ENCODE results near the gene THADA.

Gene THADA

DNA sequence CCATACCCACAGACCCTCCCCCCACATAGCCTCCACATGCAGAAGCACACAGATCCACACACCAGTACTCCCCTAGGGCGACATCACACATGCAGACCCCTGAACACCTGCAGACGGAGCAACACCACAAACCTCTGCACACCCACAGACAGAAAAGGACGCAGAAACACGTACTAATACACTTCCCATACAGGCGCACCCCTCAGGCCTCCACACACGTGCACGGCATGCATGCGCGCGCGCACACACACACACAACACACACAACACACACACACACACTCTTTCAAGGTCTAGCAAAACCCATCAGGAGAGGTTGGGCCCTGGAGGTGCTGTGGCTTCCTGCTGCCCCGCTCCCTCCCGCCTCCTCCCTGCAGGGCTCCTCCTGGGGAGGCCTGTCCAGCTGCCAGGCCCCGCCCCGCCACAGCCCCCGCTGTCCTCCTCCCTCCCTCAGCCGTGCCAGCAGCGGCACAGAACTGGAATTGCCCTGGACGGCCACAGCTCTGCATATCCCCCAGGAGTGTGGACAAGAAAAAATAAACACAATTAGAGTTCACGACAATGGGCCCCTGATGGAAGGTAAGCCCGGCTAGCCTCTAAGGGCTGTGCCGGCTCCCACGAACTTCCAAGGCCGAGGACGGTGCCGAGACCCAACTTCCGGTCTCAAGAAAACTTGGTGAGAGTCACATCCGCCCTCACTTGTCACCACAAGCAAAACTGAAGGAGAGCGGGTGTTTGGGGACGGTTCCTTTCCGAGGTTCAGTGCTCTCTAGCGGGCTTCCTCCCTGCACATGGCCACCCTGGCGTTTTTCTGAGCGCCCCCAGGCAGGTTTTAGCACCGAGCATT lies 376.2 kb downstream of the THADA start:
- DNase-seq = peak; percentile 84 to 87

DNA sequence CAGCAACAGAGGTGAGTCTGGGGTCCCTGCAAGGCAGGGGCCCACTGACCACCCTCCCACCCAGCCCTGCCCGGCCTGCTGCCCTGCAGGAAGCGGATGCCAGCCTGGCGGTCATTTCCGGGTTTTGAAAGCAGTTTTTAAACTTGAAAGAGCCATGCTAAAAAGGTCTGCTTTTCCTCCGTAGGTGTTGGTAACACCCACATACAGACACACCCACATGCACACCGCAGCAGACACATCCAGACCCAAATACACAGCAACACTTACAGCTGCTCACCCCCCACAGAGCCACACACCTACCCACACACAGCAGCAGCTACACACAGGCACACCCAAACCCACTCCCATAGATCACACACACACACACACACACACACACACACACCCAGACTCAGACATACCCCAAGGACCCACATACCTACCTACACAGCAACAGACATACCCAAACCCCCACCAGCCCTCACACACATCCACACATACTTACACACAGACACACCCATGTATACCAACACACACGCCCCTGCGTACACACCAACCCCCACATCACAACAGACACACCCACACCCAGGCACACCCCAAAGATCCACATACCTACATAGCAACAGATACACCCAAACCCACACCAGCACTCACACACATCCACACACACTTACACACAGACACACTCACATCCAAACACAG lies 377.0 kb downstream of the THADA start:
- peak; percentile 91 to 92 for DNase-seq

DNA sequence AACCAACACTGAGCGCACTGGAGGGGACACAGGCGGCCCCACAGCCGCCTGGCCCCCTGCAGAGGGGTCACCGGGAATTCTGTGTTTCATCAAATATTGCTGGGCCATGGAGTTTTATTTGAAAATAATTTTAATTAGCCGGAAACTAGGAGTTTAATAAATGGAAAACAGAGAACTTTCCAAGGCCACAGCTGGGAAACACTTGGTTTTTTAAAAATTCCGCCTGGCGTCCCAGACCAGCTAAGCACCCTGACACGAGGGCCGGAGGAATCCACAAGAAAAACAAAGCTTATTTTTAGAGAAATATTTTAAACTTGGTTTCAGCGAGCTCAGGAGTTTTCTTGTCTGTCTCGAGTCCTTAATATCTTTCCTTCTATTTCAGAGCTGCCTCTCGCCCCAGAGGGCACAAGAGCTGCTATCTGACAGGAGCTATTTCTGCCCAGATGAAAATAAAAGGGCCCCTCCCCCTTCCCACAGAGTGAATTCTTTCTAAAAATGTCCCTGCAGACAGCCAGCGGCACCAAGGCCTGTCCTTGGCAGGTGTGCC lies 377.6 kb downstream of the THADA start:
- DNase-seq = no peak

DNA sequence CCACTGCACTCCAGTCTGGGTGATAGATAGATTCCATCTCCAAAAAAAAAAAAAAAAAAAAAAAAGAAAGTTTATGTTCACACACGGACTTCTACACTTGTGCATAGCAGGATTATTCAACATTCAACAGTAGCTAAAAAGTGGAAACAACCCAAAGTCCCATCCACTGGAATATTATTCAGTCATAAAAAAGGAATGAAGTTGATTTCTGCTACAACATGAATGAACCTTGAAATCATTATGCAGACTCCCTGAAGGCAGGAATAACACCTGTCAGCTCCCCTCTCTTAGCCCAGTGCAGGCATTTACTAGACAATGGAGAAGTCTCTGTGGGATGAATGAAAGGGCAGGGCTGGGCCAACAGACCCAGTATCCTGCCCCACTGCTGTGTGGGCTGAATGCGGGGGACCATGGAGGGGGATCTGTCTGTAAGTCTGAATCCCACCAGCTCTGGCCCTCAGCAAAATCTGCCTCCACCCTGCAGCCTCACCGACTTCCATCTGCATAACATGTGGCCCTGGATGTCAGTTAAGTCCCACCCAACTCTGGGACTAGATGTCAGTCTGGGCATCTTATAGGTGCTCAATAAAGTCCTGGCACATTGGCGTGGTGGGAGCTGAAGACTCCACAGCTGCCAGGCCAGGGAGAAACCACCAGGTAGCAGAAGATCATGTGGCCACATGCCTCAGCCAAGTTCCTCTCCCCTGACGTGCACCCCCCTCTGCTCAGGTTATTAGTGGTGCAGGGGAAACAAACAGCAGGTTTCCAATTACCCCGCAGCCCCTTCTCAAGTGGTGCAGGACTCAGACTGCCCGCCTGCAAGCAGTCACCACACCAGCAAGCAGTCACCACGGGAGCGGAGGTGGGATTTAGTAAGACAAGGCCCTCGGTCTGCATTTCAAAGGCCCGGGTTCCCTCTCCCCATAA lies 378.3 kb downstream of the THADA start:
- no peak for DNase-seq

DNA sequence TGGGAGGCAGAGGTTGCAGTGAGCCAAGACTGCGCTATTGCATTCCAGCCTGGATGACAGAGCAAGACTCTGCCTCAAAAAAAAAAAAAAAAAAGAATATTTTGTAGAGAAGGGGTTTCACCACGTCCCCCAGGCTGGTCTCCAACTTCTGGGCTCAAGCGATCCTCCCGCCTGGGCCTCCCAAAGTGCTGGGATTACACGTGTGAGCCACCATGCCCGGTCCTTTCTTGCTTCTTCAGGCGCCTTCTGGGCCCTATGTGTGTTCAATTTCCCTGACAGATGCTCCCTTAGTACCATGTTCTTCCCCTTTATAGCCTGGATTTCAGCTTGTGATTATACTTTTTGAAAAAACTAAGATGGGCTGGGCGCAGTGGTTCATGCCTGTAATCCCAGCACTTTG lies 379.2 kb downstream of the THADA start:
- DNase-seq = no peak

DNA sequence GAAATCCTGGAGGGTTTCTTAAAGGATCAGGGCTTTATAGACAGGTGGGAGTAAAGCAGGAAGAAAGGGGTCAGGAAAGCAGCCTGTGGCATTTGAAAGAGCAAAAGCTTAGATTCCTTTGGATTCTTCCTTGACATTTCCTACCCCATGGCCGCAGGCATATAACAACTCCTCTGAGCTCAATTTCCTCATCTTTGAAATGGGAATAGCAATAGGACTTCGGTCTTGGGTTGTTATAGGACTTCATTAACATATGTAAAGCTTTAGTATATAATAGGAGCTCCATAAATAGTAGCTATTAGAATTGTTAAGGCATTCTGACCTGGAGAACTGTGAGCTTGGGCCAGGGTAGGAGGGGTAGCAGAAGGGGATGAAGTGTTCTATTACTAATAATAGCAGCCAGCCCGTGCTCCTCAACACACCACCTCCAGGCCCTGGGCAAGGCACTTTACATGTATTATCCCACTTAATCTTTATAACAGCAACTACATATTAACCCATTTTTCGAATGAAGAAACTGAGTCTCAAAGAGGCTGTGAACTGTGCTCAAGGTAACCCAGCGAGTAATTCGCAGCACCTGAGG lies 380.1 kb downstream of the THADA start:
- DNase-seq = no peak

DNA sequence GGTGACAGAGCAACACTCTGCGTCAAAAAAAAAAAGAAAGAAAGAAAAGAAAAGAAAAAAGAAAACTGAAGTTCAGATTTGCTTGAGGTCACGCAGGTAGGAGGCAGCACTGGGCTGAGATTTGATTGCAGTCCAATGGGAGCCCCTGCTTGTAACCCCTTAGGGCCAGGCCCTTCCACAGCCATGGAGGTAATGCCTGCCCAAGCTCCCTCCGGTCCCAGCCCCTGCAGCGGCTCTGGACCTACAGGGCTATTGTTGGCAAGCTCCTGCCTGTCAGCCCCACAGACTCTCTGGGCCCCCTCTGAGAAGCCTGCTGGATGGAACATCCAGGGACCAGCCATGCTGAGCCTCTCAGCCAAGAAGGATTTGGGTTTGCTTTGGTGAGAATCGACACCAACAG lies 381.6 kb downstream of the THADA start:
- DNase-seq = no peak

DNA sequence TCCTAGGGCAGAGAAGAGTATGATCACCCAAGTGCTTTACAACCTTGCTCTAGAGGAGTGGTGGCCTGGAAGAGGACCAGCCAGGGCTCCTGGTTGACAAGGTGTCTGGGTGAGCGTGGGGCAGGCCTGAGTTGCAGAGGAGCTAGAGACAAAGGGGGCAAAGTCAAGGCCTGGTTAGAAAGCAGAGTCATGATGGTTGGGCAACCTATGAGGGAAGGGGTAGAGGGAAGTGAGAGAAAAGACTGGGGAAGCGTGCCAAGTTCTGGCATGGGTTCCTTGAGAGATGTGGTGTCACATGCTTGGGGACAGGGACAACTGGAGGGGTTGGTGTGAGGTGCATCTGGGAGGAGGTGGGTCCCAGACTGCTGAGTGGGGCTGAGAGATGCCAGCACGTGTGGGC lies 382.9 kb downstream of the THADA start:
- peak in 1 of 2 donors; percentile 57 for DNase-seq

DNA sequence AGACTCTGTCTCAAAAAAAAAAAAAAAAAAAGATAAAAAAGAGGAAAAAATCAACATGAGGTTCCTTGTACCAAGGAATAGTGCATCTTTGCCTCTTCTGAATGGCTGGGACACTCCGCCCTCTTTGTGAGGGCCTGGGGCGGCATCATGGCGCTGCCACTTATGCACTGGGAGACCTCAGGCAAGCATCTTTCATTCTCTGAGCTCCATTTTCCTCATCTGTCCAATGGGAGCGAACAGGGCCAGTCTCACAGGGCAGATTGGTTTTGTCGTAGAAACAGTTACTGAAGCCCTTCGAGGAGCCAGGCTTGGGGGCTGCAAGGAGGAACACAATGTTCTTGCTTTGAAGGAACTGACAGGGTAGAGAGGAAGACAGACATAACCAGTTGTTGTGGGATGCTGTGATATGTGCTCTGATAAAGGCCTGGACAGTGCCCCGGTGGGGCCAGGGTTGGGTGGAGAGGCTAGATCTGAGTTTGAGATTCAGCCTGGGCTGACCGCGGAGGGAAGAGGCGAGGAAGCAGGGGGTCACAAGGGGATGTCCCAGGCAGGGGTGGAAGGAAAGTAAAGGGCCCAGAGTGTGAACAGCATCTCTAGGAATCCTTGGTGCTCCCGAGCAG lies 383.5 kb downstream of the THADA start:
- no peak for DNase-seq

DNA sequence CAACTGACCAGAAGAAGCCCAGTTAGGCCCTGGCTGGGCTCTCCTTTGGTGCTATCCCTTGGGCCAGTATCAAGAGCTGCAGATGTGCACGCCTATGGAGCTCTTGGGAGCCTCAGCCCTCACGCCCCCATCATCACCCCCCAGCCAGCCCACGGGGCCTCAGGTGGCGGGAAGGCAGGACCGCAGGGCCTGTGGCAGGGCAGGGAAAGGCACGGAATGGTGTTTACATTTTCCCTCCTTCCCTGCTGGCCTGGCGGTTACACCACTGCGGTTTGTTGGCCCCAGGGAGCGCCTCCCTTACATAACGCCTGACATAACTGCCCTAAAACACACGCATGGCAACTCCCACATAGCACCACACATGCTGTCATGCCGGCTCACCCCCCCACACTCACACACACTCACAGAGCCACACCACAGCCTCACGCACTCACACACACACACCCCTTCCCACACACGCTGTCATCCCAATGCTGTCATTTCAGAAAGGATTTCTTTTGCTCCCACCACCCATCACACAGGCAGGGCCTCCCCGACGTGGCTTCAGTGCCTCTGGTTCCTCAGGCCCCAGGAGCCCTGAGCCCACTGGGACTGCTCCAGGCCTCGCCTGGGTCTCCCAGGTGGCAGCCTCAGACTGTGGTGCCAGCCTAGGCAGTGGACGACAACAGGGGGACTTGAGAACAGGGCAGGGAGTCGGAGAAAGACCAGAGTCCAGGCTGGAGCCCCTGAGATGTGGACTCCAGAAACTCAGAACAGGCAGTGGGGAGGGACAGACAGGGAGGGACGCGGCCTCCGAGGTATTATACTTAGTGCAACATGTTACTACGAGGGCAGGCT lies 385.2 kb downstream of the THADA start:
- peak in 1 of 2 donors; percentile 65 for DNase-seq

DNA sequence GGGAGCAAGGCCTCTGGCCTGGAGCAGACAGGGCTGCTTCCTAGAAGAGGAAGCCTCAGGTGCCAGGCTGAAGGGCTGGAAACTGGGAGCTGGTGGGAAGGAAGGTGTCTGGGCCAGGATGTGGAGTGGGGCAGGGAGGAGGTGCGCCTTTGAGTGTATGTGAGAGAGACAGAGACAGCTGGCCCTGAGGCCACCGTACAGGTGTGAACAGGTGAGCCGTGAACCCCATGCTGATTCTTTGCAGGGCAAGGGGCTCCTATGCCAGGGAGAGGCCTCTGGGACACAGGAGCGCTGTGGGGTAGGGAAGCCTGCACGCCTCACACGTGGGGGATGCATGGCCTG lies 385.7 kb downstream of the THADA start:
- DNase-seq = no peak

DNA sequence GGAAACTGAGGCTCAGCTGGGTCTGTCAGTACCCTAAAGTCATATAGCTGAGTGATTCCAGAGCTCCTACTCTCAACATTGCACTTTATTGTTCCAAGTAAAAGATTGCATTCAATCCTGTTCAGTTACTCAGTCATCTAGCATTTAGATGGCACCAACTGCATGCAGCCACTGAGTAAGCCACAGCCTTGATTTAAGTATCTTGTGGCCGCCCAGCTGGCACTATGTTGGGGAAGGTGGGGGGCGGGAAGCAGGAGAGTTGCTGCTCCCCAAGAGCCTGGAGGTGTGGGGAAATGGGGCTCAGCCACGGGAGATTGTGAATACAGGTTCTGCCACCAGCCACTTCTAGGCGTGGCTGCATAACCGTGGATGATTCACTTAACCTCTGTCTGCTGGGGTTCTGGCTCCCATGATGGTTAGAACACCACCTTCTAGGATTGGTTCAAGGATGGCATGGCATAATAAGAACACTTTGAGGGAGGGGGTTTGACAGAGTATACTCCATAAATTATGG lies 386.6 kb downstream of the THADA start:
- no peak for DNase-seq

DNA sequence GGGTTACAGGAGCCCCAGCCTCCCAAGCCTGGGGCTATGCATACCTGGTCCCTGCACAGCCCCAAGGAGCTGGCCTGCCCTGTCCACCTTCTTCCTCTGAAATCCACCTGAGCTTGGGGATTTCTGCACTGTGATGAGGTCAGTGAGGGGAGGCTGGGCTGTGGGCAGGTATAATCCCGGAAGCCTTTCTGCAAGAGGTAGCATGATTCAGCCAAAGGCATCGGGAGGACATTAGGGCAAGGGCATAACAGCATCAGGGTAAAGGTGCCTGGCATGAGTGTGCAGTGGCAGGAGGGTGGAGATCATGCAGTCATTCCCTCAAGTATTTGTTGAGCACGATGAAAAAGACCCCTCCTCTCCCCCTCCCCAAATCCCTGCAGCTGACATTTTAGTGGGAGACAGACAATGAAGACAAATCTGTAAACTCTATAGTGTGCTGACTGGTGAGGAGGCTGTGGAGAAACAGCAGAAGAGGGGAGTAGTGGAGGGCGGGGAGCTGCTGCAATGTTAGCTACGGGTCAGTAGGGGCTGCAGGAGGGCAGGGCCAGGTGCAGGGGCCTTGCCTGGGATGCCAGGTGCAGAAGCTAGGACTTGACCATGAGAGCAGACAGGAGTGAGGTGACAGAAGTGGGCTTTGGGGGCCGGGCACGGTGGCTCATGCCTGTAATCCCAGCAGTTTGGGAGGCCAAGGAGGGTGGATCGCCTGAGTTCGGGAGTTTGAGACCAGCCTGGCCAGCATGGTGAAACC lies 388.1 kb downstream of the THADA start:
- no peak for DNase-seq

DNA sequence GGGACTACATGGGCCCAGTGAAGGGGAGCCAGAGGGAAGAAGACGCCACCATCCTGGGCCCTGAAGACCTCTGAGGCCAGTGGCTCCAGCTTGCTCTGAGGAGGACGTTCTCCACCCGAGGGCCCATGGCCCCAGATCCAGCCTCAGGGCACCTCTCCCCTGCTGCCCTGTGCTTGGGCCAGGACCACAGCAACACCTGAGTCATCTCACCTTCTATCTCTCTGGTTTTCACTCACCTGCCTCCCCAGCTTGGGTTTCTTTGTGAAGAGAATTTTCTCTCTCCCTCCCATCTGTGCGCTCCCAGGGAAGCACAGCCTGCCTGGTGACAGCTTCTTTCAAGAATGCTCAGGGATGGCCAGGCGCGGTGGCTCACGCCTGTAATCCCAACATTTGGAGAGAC lies 389.2 kb downstream of the THADA start:
- no peak for DNase-seq

DNA sequence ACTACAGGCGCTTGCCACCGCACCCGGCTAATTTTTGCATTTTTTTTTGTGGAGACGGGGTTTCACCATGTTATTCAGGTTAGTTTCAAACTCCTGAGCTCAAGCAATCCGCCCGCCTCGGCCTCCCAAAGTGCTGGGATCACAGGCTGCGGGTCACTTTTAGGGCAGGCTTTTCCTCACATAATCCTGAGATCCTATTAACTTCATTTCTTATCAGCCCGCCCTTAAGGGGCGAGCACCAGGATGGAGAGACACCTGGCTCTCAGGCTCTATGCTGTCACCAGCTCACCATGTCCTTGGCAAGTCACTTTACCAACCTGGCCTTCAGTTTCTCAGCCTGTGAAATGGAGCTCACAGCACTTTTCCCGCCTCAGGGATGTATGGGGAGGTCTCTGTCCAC lies 392.5 kb downstream of the THADA start:
- no peak for DNase-seq

DNA sequence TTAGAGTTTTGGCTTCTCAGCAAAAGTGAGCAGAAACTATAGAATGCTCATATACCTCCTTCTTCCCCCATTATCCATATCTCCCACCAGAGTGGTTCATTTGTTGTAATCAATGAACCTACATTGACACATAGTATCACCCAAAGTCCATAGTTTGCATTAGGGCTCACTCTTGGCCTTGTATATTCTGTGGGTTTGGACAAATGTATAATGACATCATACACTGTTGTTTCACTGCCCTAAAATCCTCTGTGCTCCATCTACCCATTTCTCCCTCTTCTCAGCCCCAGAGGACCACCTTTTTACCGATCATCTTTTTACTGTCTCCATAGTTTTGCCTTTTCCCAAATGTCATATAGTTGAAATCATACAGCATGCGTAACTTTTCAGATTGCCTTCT lies 393.5 kb downstream of the THADA start:
- DNase-seq = no peak

DNA sequence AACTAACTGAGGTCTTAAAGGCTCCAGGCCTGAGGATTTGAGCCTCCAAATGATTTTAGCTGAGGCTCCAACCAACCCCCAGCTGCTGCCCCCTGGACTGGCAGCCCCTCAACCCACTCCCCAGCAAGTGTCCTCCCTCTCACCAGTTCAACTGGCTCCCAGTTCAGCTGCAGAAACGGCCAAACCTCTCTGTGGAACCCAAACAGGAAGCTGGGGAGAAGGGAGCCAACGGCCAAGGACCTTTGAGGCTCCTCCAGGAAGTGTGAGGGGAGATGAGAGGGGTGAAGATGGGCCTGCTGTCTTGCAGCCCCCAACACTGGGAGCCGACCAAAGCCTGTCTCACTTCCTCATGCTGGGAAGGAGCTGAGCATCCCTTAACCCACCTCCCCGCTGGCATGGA lies 394.3 kb downstream of the THADA start:
- DNase-seq = no peak

DNA sequence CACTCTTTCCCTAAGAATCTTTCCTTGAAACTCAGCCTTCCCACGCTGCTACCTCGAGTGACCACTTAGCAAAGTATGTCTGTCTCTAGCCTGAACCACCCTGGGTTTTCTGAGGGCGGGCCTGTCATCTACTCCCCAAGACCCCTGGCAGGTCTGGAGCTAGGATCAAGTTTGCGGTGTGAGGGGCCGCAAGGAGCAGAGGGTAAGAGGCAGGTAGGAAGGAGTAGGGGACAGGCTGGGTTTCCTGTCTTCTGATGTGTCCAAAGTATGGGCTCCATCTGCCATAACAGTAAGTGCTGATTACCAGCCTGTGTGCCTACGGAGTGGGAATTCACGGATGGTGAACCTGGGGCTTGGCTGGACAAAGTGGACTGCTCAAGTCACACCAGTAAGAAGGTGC lies 394.8 kb downstream of the THADA start:
- no peak for DNase-seq

DNA sequence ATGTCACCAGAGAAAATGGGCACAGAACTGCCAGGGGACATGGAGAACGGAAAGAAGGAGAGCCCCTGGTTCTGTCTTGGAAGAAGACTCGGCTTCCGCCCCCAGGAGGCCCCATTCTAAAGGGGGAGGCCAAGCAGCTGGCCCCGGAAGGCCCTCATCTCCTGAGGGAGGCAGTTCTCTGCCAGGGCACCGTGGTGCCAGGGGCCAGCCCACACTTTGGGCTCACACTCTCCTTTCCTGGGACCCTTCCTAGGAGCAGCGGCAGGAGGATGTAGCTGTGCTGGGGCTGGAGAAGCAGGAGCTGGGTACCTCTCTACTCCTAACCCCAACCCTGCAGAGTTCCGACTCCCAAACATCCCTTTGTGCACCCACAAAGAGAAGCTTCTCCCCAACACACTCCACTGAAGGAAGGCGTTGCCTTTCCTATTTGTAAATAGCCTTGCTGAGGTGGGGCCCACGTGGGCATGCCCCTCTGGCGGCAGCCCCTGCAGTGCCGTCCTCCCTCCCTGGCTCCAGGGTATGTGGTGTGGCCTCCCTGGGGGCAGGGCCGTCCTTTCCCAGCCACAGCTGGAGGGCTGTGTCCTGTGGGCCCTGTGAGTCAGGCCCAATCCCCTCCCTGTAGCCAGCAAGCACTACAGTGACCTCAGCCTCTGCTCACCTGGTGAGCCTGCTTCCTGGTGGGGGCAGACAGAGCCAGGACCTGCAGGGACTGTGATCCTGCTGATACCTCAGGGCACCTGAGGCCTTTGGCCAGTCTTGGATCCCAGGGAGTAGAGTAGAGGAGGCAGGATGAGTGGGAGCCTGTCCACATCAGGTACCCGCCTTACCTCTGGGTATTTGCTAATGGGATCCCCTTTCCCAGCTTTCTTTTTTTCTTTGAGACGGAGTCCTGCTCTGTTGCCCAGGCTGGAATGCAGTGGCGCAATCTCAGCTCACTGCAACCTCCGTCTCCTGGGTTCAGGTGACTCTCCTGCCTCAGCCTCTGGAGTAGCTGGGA lies 396.0 kb downstream of the THADA start:
- DNase-seq = no peak

Data from CD4-positive, alpha-beta T cell treated with Interleukin-4 for 1 hour (primary cell).